ENCODE measurements around the gene BBS2. TPM values are rescaled to one million over a fixed set of nuclear protein-coding genes. Genes with fewer than 3 reads are reported as not detected.

The BBS2 gene
- 100 to 1,000 TPM in 1 of 5 donors, 10 to 100 TPM in 4; 11.3 to 142 (median 72.4) TPM for total RNA-seq
- 10 to 100 TPM; 16.4 to 35.1 (median 28.3) TPM for polyA plus RNA-seq
- long read RNA-seq, donor 1, partial matches to known transcripts: 17 of 18 reads
- long read RNA-seq, donor 1, other reads (novel, unspliced or antisense): 0 of 18 reads
- long read RNA-seq, donor 2, partial matches to known transcripts: 0 of 2 reads
- long read RNA-seq, donor 2, other reads (novel, unspliced or antisense): 0 of 2 reads
- long read RNA-seq, donor 3, partial matches to known transcripts: 6 of 8 reads
- long read RNA-seq, donor 3, other reads (novel, unspliced or antisense): 0 of 8 reads
- long read RNA-seq, donor 4: 0 reads
- long read RNA-seq, donor 5, partial matches to known transcripts: 0 of 2 reads
- long read RNA-seq, donor 5, other reads (novel, unspliced or antisense): 0 of 2 reads
- long read RNA-seq, donor 6, transcript BBS2-201 (17 exons, 2,963 nt): major isoform, 5 of 11 reads
- long read RNA-seq, donor 6, partial matches to known transcripts: 5 of 11 reads
- long read RNA-seq, donor 6, other reads (novel, unspliced or antisense): 0 of 11 reads
- long read RNA-seq, donor 7, transcript BBS2-201 (17 exons, 2,963 nt): major isoform, 5 of 5 reads
- long read RNA-seq, donor 7, partial matches to known transcripts: 0 of 5 reads
- long read RNA-seq, donor 7, other reads (novel, unspliced or antisense): 0 of 5 reads
- long read RNA-seq, donor 8, partial matches to known transcripts: 14 of 15 reads
- long read RNA-seq, donor 8, other reads (novel, unspliced or antisense): 0 of 15 reads
- long read RNA-seq, donor 9, partial matches to known transcripts: 165 of 166 reads
- long read RNA-seq, donor 9, other reads (novel, unspliced or antisense): 0 of 166 reads
- long read RNA-seq, donor 10, partial matches to known transcripts: 0 of 1 reads
- long read RNA-seq, donor 10, other reads (novel, unspliced or antisense): 0 of 1 reads

- Histone ChIP-seq H3K4me1 (peaks cover 4 to 52% (median 27%) of the 10 kb centered on the region in 4 donors), H3K4me3 (peak within 1 kb of the TSS; percentile 76 to 97 (median 95)), H3K36me3 (no peaks in the 10 kb centered on the region), H3K9me3 (no peaks in the 10 kb centered on the region), H3K27ac (peak within 1 kb of the TSS; percentile 85 to 98 (median 93)), H3K27me3 (peaks cover 0 to 3% (median 0%) of the 10 kb centered on the region in 3 donors)
- 0% methylated on average over 18 to 65 of the region's 65 CpGs for WGBS, 5 donors
- no peak for TF ChIP-seq CTCF (IDR thresholded peaks at IDR 0.05)
- peak in 1 of 4 donors; percentile 65 for TF ChIP-seq POLR2A (IDR thresholded peaks at IDR 0.05)
- TF ChIP-seq POLR2AphosphoS5 (IDR thresholded peaks at IDR 0.05): peak; percentile 75 to 91 (median 83)
- no peak for TF ChIP-seq EP300 (IDR thresholded peaks at IDR 0.05)
- intact Hi-C loops (cut with DNase I; ENCODE audit: low total_unique reads): no loop called here
- peak; percentile 94 to 97 for DNase-seq
These were observed at the start of gene BBS2 for GRCh38 chr16:56519459-56520250. Gene BBS2 (minus strand): TSS chr16:56520024. CDS start chr16:56519862, 162 bp downstream.

GRCh38 chr16:56564793-56565477 lies 45.1 kb upstream of the BBS2 start, which contains the start of gene MT4:
Gene MT4 (plus strand): TSS chr16:56565073. CDS start chr16:56565129, 56 bp downstream.
- TF ChIP-seq POLR2A (IDR thresholded peaks at IDR 0.05): no peak
- TF ChIP-seq CTCF (IDR thresholded peaks at IDR 0.05): no peak
- TF ChIP-seq POLR2AphosphoS5 (IDR thresholded peaks at IDR 0.05): no peak
- TF ChIP-seq EP300 (IDR thresholded peaks at IDR 0.05): no peak
- intact Hi-C loops (cut with DNase I; ENCODE audit: low total_unique reads): no loop called here
- DNase-seq: no peak
- H3K9me3 ChIP-seq: no peaks in the 10 kb centered on the region
- 74 to 78% (median 76%) methylated on average over 4 to 12 of the region's 12 CpGs for WGBS, 5 donors
- peaks cover 0 to 17% (median 0%) of the 10 kb centered on the region in 3 donors for H3K27me3 ChIP-seq
- H3K27ac ChIP-seq: no peak within 1 kb of the TSS
- H3K4me3 ChIP-seq: no peak within 1 kb of the TSS
- H3K4me1 ChIP-seq: no peaks in the 10 kb centered on the region
- H3K36me3 ChIP-seq: no peaks in the 10 kb centered on the region

GRCh38 chr16:56561126-56561525 lies 41.3 kb upstream of the BBS2 start:
- H3K27me3 ChIP-seq: peaks cover 0 to 28% (median 0%) of the 10 kb centered on the region in 3 donors
- TF ChIP-seq POLR2AphosphoS5 (IDR thresholded peaks at IDR 0.05): no peak
- no peak for TF ChIP-seq CTCF (IDR thresholded peaks at IDR 0.05)
- TF ChIP-seq POLR2A (IDR thresholded peaks at IDR 0.05): no peak
- TF ChIP-seq EP300 (IDR thresholded peaks at IDR 0.05): no peak
- no peaks in the 10 kb centered on the region for H3K36me3 ChIP-seq
- no peak overlapping the region for H3K27ac ChIP-seq
- intact Hi-C loops (cut with DNase I; ENCODE audit: low total_unique reads): no loop called here
- no peak overlapping the region for H3K4me3 ChIP-seq
- 63 to 91% (median 68%) methylated on average over 1 of the region's 1 CpG for WGBS, 5 donors
- DNase-seq: no peak
- no peaks in the 10 kb centered on the region for H3K9me3 ChIP-seq
- no peaks in the 10 kb centered on the region for H3K4me1 ChIP-seq

Data from stomach (tissue), 19 donors.